Measurements from ENCODE around the gene SVEP1. TPM values are rescaled to one million over a fixed set of nuclear protein-coding genes. Genes with fewer than 3 reads are reported as not detected.
A peak's percentile ranks its signal among the peaks of the same experiment; 100 is the strongest.

The SVEP1 gene
- total RNA-seq, 4 donors from 2014 or later, result 13.9 to 26.8 (median 17.4) TPM

- 67% methylated on average over 1 of the region's 1 CpG; no CpG with 5 or more reads in 1 of the 2 donors for WGBS, 2 donors (ENCODE audit: low coverage in 1 of 2)
- intact Hi-C loops (cut with DNase I; ENCODE audit: low total_unique reads) (loop anchor here (10.0 kb wide), 1 partner anchor 1323 kb away; no protein-coding TSS in a partner anchor), in situ Hi-C loops (cut with MboI; ENCODE audit: low pct_ligation_motif_present in 1 of 4, low pct_unique_long_range_greater_than_20kb in 1 of 4, low sequenced_read_pairs in 3 of 4) (no loop called here)
- H3K4me3 ChIP-seq, result no peak overlapping the region
- DNase-seq, result no peak
- no peaks in the 10 kb centered on the region for H3K27me3 ChIP-seq
- no peaks in the 10 kb centered on the region for H3K36me3 ChIP-seq
- H3K27ac ChIP-seq, result no peak overlapping the region
- no peak for TF ChIP-seq POLR2AphosphoS5 (IDR thresholded peaks at IDR 0.05)
- no peak for TF ChIP-seq EP300 (IDR thresholded peaks at IDR 0.05; ENCODE audit: low read depth)
- no peak for TF ChIP-seq POLR2A (IDR thresholded peaks at IDR 0.05)
- TF ChIP-seq, protein P1, sequence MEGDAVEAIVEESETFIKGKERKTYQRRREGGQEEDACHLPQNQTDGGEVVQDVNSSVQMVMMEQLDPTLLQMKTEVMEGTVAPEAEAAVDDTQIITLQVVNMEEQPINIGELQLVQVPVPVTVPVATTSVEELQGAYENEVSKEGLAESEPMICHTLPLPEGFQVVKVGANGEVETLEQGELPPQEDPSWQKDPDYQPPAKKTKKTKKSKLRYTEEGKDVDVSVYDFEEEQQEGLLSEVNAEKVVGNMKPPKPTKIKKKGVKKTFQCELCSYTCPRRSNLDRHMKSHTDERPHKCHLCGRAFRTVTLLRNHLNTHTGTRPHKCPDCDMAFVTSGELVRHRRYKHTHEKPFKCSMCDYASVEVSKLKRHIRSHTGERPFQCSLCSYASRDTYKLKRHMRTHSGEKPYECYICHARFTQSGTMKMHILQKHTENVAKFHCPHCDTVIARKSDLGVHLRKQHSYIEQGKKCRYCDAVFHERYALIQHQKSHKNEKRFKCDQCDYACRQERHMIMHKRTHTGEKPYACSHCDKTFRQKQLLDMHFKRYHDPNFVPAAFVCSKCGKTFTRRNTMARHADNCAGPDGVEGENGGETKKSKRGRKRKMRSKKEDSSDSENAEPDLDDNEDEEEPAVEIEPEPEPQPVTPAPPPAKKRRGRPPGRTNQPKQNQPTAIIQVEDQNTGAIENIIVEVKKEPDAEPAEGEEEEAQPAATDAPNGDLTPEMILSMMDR (IDR thresholded peaks at IDR 0.05), result no peak
- no peaks in the 10 kb centered on the region for H3K9me3 ChIP-seq
- H3K4me1 ChIP-seq, result no peaks in the 10 kb centered on the region
These were observed 8.8 kb upstream of the SVEP1 start for GRCh38 chr9:110588296-110588695.

- intact Hi-C loops (cut with DNase I; ENCODE audit: low total_unique reads) (loop anchor here (10.0 kb wide), 1 partner anchor 1318 kb away; no protein-coding TSS in a partner anchor), in situ Hi-C loops (cut with MboI; ENCODE audit: low pct_ligation_motif_present in 1 of 4, low pct_unique_long_range_greater_than_20kb in 1 of 4, low sequenced_read_pairs in 3 of 4) (no loop called here)
- DNase-seq, result no peak
- Histone ChIP-seq H3K36me3 (no peaks in the 10 kb centered on the region), H3K9me3 (no peaks in the 10 kb centered on the region), H3K27me3 (peaks cover 41% of the 10 kb centered on the region), H3K4me1 (peaks cover 0 to 14% (median 7%) of the 10 kb centered on the region in 4 donors), H3K4me3 (no peak overlapping the region), H3K27ac (no peak overlapping the region)
- TF ChIP-seq POLR2A (IDR thresholded peaks at IDR 0.05) (no peak), EP300 (IDR thresholded peaks at IDR 0.05; ENCODE audit: low read depth) (no peak), POLR2AphosphoS5 (IDR thresholded peaks at IDR 0.05) (no peak)
- TF ChIP-seq, protein P1 (IDR thresholded peaks at IDR 0.05), result no peak
- WGBS, 2 donors (ENCODE audit: low coverage in 1 of 2), result 43 to 52% methylated on average over 3 to 4 of the region's 4 CpGs
These were observed 3.7 kb upstream of the SVEP1 start for GRCh38 chr9:110583237-110583636.

DNA sequence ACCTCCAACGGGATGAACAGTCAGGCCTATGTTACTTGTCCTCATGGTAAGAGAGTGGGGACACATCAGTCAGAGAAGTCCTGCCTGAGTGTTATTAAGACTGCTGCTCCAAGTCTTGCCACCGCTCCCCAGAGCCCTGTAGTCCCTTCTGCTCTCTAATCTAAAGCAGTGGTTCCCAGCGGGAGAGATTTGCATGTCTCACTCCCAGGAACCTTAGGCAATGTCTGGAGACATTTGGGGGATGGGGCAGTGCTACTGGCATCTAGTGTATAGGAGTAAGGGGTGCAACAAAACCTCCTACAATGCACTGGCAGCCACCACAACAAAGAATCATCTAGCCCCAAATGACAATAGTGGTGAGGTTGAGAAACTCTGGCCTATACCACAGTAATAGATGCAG is 2.6 kb upstream of the SVEP1 start:
- 69% methylated on average over 3 of the region's 3 CpGs; no CpG with 5 or more reads in 1 of the 2 donors for WGBS, 2 donors (ENCODE audit: low coverage in 1 of 2)
- Histone ChIP-seq H3K9me3 (no peaks in the 10 kb centered on the region), H3K27ac (no peak overlapping the region), H3K4me1 (peaks cover 0 to 14% (median 7%) of the 10 kb centered on the region in 4 donors), H3K36me3 (no peaks in the 10 kb centered on the region), H3K27me3 (peaks cover 52% of the 10 kb centered on the region), H3K4me3 (no peak overlapping the region)
- no peak for DNase-seq
- in situ Hi-C loops (cut with MboI; ENCODE audit: low pct_ligation_motif_present in 1 of 4, low pct_unique_long_range_greater_than_20kb in 1 of 4, low sequenced_read_pairs in 3 of 4) (no loop called here), intact Hi-C loops (cut with DNase I; ENCODE audit: low total_unique reads) (loop anchor here (10.0 kb wide), 1 partner anchor 1317 kb away; no protein-coding TSS in a partner anchor)
- no peak for TF ChIP-seq POLR2AphosphoS5 (IDR thresholded peaks at IDR 0.05)
- TF ChIP-seq, protein P1 (IDR thresholded peaks at IDR 0.05), result no peak
- TF ChIP-seq POLR2A (IDR thresholded peaks at IDR 0.05), result no peak
- no peak for TF ChIP-seq EP300 (IDR thresholded peaks at IDR 0.05; ENCODE audit: low read depth)

DNA sequence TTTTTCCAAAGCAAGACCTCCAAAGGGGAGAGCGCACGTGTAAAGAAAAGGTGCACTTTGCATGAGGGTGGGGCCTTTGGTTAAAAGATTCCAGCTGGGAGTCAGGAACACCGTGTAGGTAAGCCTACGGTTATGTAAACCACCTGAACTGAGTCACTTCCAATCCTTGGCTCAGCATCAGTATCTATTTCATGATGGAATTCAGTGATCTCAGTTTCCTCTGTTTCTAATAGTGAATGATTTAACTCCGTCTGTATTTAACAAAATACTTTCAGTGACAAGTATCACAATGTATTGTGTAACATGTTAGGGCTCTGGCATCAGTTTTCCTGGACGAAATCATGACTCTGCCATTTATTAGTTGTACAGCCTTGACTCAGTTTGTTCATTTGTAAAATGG is 1.3 kb upstream of the SVEP1 start:
- H3K9me3 ChIP-seq, result no peaks in the 10 kb centered on the region
- peaks cover 0 to 14% (median 7%) of the 10 kb centered on the region in 4 donors for H3K4me1 ChIP-seq
- 74 to 75% methylated on average over 6 of the region's 6 CpGs for WGBS, 2 donors (ENCODE audit: low coverage in 1 of 2)
- peaks cover 62% of the 10 kb centered on the region for H3K27me3 ChIP-seq
- no peak overlapping the region for H3K4me3 ChIP-seq
- intact Hi-C loops (cut with DNase I; ENCODE audit: low total_unique reads), result loop anchor here (10.0 kb wide), 1 partner anchor 1316 kb away; no protein-coding TSS in a partner anchor
- H3K27ac ChIP-seq, result peak overlapping the region in 1 of 4 donors; percentile 63
- in situ Hi-C loops (cut with MboI; ENCODE audit: low pct_ligation_motif_present in 1 of 4, low pct_unique_long_range_greater_than_20kb in 1 of 4, low sequenced_read_pairs in 3 of 4), result no loop called here
- H3K36me3 ChIP-seq, result no peaks in the 10 kb centered on the region
- TF ChIP-seq, protein P1 (IDR thresholded peaks at IDR 0.05), result no peak
- no peak for TF ChIP-seq POLR2A (IDR thresholded peaks at IDR 0.05)
- TF ChIP-seq POLR2AphosphoS5 (IDR thresholded peaks at IDR 0.05), result no peak
- TF ChIP-seq EP300 (IDR thresholded peaks at IDR 0.05; ENCODE audit: low read depth), result no peak
- no peak for DNase-seq
